ENCODE results near the gene SELE. TPM values are rescaled to one million over a fixed set of nuclear protein-coding genes. Genes with fewer than 3 reads are reported as not detected.
"Not testable (repeated sequence)": the region's sequence is repeated elsewhere in the genome, so short reads cannot be mapped to it uniquely, and the experiment has no call there.

SELE gene
- polyA plus RNA-seq, 2 of the 4 experiments (the other 2 are of a cell fraction): not detected

DNA sequence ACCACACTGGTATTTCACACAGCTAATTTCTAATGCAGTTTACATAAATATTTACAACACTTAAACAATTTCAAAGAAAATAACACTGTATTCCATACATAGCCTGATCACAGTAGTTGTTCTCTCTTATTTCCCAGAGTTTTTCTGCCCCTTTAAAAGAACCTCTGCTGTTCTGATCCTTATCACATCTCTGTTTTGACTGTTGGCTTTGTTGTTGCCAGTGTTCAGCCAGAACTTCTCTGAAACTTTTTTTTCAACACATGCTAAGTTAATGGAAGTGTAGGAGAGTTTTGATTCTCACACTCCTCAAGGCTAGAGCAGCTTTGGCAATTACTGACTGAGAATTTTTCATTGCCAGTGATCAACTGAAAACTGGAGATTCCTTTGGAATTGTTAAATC lies 11.1 kb downstream of the SELE start:
- FAIRE-seq (no peak), DNase-seq (ENCODE audit: low read depth in 1 of 2, low spot score in 1 of 2) (no peak), ATAC-seq (no peak)
- no peak overlapping the region for H3K4me2 ChIP-seq
- ChIA-PET POLR2A (no interaction called here), CTCF (interaction anchor here (3.1 kb wide), 1 partner anchor 10 kb away, joined by 13 read pairs; no protein-coding TSS in a partner anchor)
- H3K4me1 ChIP-seq: no peaks in the 10 kb centered on the region
- H3K27ac ChIP-seq: no peak overlapping the region
- TF ChIP-seq TFCP2L1 (CRISPR knock-in tag; IDR thresholded peaks at IDR 0.05) (no peak), GATA3 (IDR thresholded peaks at IDR 0.05; ENCODE audit: borderline replicate concordance) (no peak), RNF2 (IDR thresholded peaks at IDR 0.05; ENCODE audit: borderline replicate concordance, low read depth) (no peak), PBX3 (IDR thresholded peaks at IDR 0.05) (no peak), CTCF (IDR thresholded peaks at IDR 0.05) (no peak), ELK1 (IDR thresholded peaks at IDR 0.05; ENCODE audit: low read depth, low read length) (no peak), HOXB13 (CRISPR knock-in tag; IDR thresholded peaks at IDR 0.05; ENCODE audit: low read depth) (no peak), SREBF2 (IDR thresholded peaks at IDR 0.05) (no peak), HMGXB4 (CRISPR knock-in tag; IDR thresholded peaks at IDR 0.05; ENCODE audit: borderline replicate concordance) (no peak), KDM1A (IDR thresholded peaks at IDR 0.05; ENCODE audit: low read depth) (no peak), HOXA7 (CRISPR knock-in tag; IDR thresholded peaks at IDR 0.05) (no peak), CBX2 (IDR thresholded peaks at IDR 0.05; ENCODE audit: borderline replicate concordance, low read depth) (no peak), HDAC2 (IDR thresholded peaks at IDR 0.05) (no peak), ZNF302 (CRISPR knock-in tag; IDR thresholded peaks at IDR 0.05) (no peak), ESRRA (IDR thresholded peaks at IDR 0.05; ENCODE audit: borderline replicate concordance, low read length) (no peak), REST (IDR thresholded peaks at IDR 0.05) (no peak), ATOH8 (CRISPR knock-in tag; IDR thresholded peaks at IDR 0.05; ENCODE audit: low read depth) (no peak), POLR2AphosphoS2 (conservative IDR thresholded peaks at IDR 0.05; ENCODE audit: low read length) (no peak), ZFP36 (IDR thresholded peaks at IDR 0.05; ENCODE audit: borderline replicate concordance, partially characterized antibody) (no peak)
- TF ChIP-seq, protein P1, sequence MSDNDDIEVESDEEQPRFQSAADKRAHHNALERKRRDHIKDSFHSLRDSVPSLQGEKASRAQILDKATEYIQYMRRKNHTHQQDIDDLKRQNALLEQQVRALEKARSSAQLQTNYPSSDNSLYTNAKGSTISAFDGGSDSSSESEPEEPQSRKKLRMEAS (IDR thresholded peaks at IDR 0.05): no peak
- no peaks in the 10 kb centered on the region for H3K9me3 ChIP-seq
- no peak overlapping the region for H3K4me3 ChIP-seq

DNA sequence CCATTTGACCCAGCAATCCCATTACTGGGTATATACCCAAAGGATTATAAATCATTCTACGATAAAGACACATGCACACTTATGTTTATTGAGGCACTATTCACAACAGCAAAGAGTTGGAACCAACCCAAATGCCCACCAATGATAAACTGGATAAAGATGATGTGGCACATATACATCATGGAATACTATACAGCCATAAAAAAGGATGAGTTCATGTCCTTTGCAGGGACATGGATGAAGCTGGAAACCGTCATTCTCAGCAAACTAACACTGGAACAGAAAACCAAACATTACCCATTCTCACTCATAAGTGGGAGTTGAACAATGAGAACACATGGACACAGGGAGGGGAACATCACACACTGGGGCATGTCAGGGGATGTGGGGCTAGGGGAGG lies 18.8 kb downstream of the SELE start:
- H3K9me3 ChIP-seq; CTCF ChIA-PET; H3K4me1 ChIP-seq; H3K4me2 ChIP-seq; H3K4me3 ChIP-seq; POLR2A ChIA-PET; DNase-seq (ENCODE audit: low read depth in 1 of 2, low spot score in 1 of 2); ATAC-seq; H3K27ac ChIP-seq; FAIRE-seq: not testable (repeated sequence)
- WGBS (ENCODE audit: missing lambda C conversion rate): 47% methylated on average over 2 of the region's 2 CpGs

GRCh38 chr1:169713090-169713489 lies 20.8 kb downstream of the SELE start:
- H3K9me3 ChIP-seq; H3K4me2 ChIP-seq; DNase-seq (ENCODE audit: low read depth in 1 of 2, low spot score in 1 of 2); H3K4me1 ChIP-seq; FAIRE-seq; H3K4me3 ChIP-seq; H3K27ac ChIP-seq; POLR2A ChIA-PET; ATAC-seq: not testable (repeated sequence)
- CTCF ChIA-PET: interaction anchor here (1.5 to 2.9 kb wide), 9 partner anchors 8 to 162 kb away, joined by 3 to 26 read pairs (median 8); no protein-coding TSS in a partner anchor
- WGBS (ENCODE audit: missing lambda C conversion rate): 53% methylated on average over 5 of the region's 5 CpGs

Measured in A549 (cell line).